PC-9 (cell line): ENCODE results near the gene SCGB3A1.

ENCODE experiments used
- CTCF ChIP-seq: fragments of 200-600 bp; sonication (generic); conservative IDR thresholded peaks from 2 replicates; pipeline ENCODE4 v1.6.1; 2017; ENCODE audit warnings: mixed run types, antibody characterized with exemption, mild to moderate bottlenecking, moderate library complexity
- EZH2 ChIP-seq: fragments of 200-600 bp; sonication (generic); IDR thresholded peaks from 2 replicates; pipeline ENCODE4 v1.8.0; 2017; ENCODE audit warnings: antibody characterized with exemption, low read depth

GRCh38 chr5:180627386-180628120, 36.3 kb upstream of the SCGB3A1 start:
- TF ChIP-seq CTCF (no peak), EZH2 (no peak)
